Neuronal stem cell (in vitro differentiated cells): ENCODE results near the gene MCF2L2.

Experiments
- DNase-seq: peaks from one replicate; pipeline ENCODE4 v3.0.0-alpha.2; 2013; ENCODE audit warnings: low spot score
- H2AFZ ChIP-seq: one replicate; pipeline ENCODE4 v1.6.1; 2013; ENCODE audit warnings: mild to moderate bottlenecking, low read length, inconsistent platforms
- H2AK5ac ChIP-seq: 2 replicates; pipeline ENCODE4 v1.6.1; 2013; ENCODE audit warnings: low read depth, mild to moderate bottlenecking, inconsistent platforms, low read length, moderate library complexity, mixed read lengths
- H2BK120ac ChIP-seq: 2 replicates; pipeline ENCODE4 v1.6.1; 2013; ENCODE audit warnings: low read depth, mild to moderate bottlenecking, inconsistent platforms, low read length, moderate library complexity, mixed read lengths
- H2BK12ac ChIP-seq: one replicate; pipeline ENCODE4 v1.6.1; 2013; ENCODE audit warnings: low read length, inconsistent platforms
- H2BK15ac ChIP-seq: 2 replicates; pipeline ENCODE4 v1.6.1; 2013; ENCODE audit warnings: mild to moderate bottlenecking, low read length, inconsistent platforms, mixed read lengths
- H2BK5ac ChIP-seq: one replicate; pipeline ENCODE4 v1.6.1; 2013; ENCODE audit warnings: inconsistent platforms, mild to moderate bottlenecking, low read length, moderate library complexity
- H3K14ac ChIP-seq: one replicate; pipeline ENCODE4 v1.6.1; 2013; ENCODE audit warnings: low read length, inconsistent platforms
- H3K18ac ChIP-seq: 2 replicates; pipeline ENCODE4 v1.6.1; 2013; ENCODE audit warnings: low read length, inconsistent platforms
- H3K23ac ChIP-seq: 2 replicates; pipeline ENCODE4 v1.6.1; 2013; ENCODE audit warnings: low read depth, mild to moderate bottlenecking, mixed read lengths, low read length, inconsistent platforms; ENCODE audit not compliant: poor library complexity
- H3K27ac ChIP-seq: replicated peaks from 3 replicates; pipeline ENCODE4 v1.5.1; 2013; ENCODE audit warnings: low read length, inconsistent platforms
- H3K27me3 ChIP-seq, 3 experiments: 2 replicates each; pipeline ENCODE4 v1.6.1; 2013; ENCODE audit warnings: low read length in 3 of 3, mild to moderate bottlenecking in 2 of 3, inconsistent platforms in 1 of 3, low read depth in 1 of 3, mixed read lengths in 1 of 3, moderate library complexity in 1 of 3; ENCODE audit not compliant: control insufficient read depth in 3 of 3, insufficient read depth in 3 of 3
- H3K36me3 ChIP-seq, 2 donors: replicated peaks in 1 of 2; 2 replicates each; pipeline ENCODE4 v1.6.1; 2013; ENCODE audit warnings: low read length in 2 of 2; ENCODE audit not compliant: control insufficient read depth in 2 of 2, insufficient read depth in 2 of 2
- H3K4ac ChIP-seq: 2 replicates; pipeline ENCODE4 v1.6.1; 2013; ENCODE audit warnings: inconsistent platforms, mild to moderate bottlenecking, low read length, moderate library complexity
- H3K4me1 ChIP-seq, 2 donors: 1 replicate in 1 of 2; 2 replicates in 1 of 2; pipeline ENCODE4 v1.6.1; 2013; ENCODE audit warnings: low read length in 2 of 2, low read depth in 1 of 2; ENCODE audit not compliant: control insufficient read depth in 2 of 2, insufficient read depth in 1 of 2
- H3K4me2 ChIP-seq: one replicate; pipeline ENCODE4 v1.6.1; 2013; ENCODE audit warnings: mild to moderate bottlenecking, low read length, inconsistent platforms; ENCODE audit not compliant: insufficient read depth, poor library complexity, severe bottlenecking
- H3K4me3 ChIP-seq, 2 donors: 2 replicates each; pipeline ENCODE4 v1.5.1; 2013; ENCODE audit warnings: low read length in 2 of 2, mild to moderate bottlenecking in 2 of 2, inconsistent platforms in 1 of 2, moderate library complexity in 1 of 2
- H3K79me1 ChIP-seq: one replicate; pipeline ENCODE4 v1.6.1; 2013; ENCODE audit warnings: low read depth, mild to moderate bottlenecking, inconsistent platforms, low read length, moderate library complexity
- H3K9ac ChIP-seq: one replicate; pipeline ENCODE4 v1.6.1; 2013; ENCODE audit warnings: mild to moderate bottlenecking, low read depth, low read length, inconsistent platforms; ENCODE audit not compliant: poor library complexity
- H3K9me3 ChIP-seq, 2 donors: replicated peaks in 1 of 2; 2 replicates each; pipeline versions ENCODE3 to v1.6.1; 2013; ENCODE audit warnings: low read length in 2 of 2, mild to moderate bottlenecking in 2 of 2, inconsistent platforms in 1 of 2, low read depth in 1 of 2, mixed read lengths in 1 of 2, moderate library complexity in 1 of 2; ENCODE audit not compliant: control insufficient read depth in 2 of 2, insufficient read depth in 1 of 2
- H4K8ac ChIP-seq: one replicate; pipeline ENCODE4 v1.6.1; 2013; ENCODE audit warnings: low read depth, mild to moderate bottlenecking, inconsistent platforms, low read length, moderate library complexity
- H4K91ac ChIP-seq: one replicate; pipeline ENCODE4 v1.6.1; 2013; ENCODE audit warnings: low read length, low read depth, mild to moderate bottlenecking, inconsistent platforms; ENCODE audit not compliant: poor library complexity
- WGBS, 2 donors: extraction: QIAGEN DNeasy Blood & Tissue Kit; methylation state at CpG; one replicate each; pipeline ENCODE4 v1.1.7; 2013; ENCODE audit warnings: missing lambda C conversion rate in 2 of 2, mixed read lengths in 1 of 2; ENCODE audit not compliant: insufficient read length in 2 of 2, insufficient replicate concordance in 1 of 2; ENCODE audit errors: extremely low coverage in 2 of 2; 5-methylcytosine and 5-hydroxymethylcytosine counted together

Gene MCF2L2

DNA sequence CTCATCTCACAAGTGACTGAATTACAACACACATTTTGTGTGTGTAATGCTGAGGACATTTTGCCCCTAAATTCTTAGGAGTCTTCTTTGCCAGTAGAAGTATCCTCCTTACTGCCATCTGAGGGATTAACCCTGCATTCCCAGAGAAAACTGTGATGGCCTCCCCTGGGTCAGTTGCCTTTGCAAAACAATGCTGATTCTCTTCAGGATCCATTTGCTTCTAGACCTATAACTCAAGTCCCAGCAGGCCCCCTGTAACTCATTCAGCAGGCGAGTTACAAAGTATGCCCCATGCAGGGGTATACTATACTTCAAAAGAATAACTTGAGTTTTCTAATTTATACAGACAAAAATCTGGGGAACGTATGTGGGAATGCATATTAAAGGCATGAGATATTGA lies 6.6 kb upstream of the MCF2L2 start:
- Histone ChIP-seq H3K9me3 (no peaks in the 10 kb centered on the region), H3K79me1 (no peaks in the 10 kb centered on the region), H3K4me1 (peaks cover 5 to 10% of the 10 kb centered on the region in 2 donors), H2BK15ac (no peak overlapping the region), H3K4me3 (no peak overlapping the region), H3K36me3 (no peaks in the 10 kb centered on the region), H2BK120ac (no peak overlapping the region), H3K4me2 (peak overlapping the region; percentile 26), H4K8ac (no peak overlapping the region), H3K23ac (no peak overlapping the region), H3K27ac (peak overlapping the region; percentile 19), H2BK5ac (no peak overlapping the region), H3K4ac (no peak overlapping the region), H4K91ac (no peak overlapping the region), H2AK5ac (no peak overlapping the region), H3K9ac (no peak overlapping the region), H3K27me3 (peaks cover 0 to 68% (median 0%) of the 10 kb centered on the region in 3 experiments), H2AFZ (no peak overlapping the region), H2BK12ac (no peak overlapping the region), H3K18ac (no peak overlapping the region), H3K14ac (no peak overlapping the region)
- WGBS, 2 donors = no CpG with 5 or more reads among the region's 2 CpGs
- no peak for DNase-seq

DNA sequence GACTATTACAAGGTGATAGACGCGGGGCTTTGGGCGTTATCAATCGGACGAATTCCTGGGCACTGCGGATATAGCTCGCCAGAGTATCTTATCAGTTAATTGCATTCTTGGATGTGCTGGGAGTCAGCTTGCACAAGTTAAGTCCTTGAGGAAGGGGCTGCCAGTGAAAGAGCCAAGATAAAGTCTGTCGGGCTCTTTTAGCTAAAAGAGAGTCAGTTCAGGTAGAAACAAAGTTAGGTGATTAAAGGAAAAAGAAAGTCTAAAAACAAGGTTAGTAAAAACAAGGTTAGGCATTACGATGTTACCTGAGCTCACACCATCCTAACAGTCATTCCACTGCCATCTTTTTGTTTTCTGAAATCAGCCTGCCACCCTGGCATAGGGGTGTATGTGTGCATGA lies 6.1 kb upstream of the MCF2L2 start:
- no peak overlapping the region for H2BK120ac ChIP-seq
- no peak overlapping the region for H3K9ac ChIP-seq
- H4K91ac ChIP-seq = no peak overlapping the region
- no CpG with 5 or more reads among the region's 9 CpGs for WGBS, 2 donors
- peak overlapping the region; percentile 2 for H3K18ac ChIP-seq
- DNase-seq = no peak
- H3K27me3 ChIP-seq = peaks cover 0 to 69% (median 0%) of the 10 kb centered on the region in 3 experiments
- H3K36me3 ChIP-seq = no peaks in the 10 kb centered on the region
- H3K14ac ChIP-seq = no peak overlapping the region
- no peak overlapping the region for H2BK12ac ChIP-seq
- H3K9me3 ChIP-seq = no peaks in the 10 kb centered on the region
- H3K4me1 ChIP-seq = peaks cover 5 to 10% of the 10 kb centered on the region in 2 donors
- H2BK15ac ChIP-seq = no peak overlapping the region
- no peak overlapping the region for H4K8ac ChIP-seq
- peak overlapping the region; percentile 19 for H3K27ac ChIP-seq
- H2AK5ac ChIP-seq = no peak overlapping the region
- no peak overlapping the region for H3K4me3 ChIP-seq
- no peak overlapping the region for H3K23ac ChIP-seq
- H3K4me2 ChIP-seq = peak overlapping the region; percentile 26
- no peak overlapping the region for H2AFZ ChIP-seq
- H2BK5ac ChIP-seq = no peak overlapping the region
- no peak overlapping the region for H3K4ac ChIP-seq
- H3K79me1 ChIP-seq = no peaks in the 10 kb centered on the region

GRCh38 chr3:183430325-183430957 lies 2.0 kb upstream of the MCF2L2 start:
- Histone ChIP-seq H3K4me2 (no peak overlapping the region), H3K4me1 (peaks cover 8 to 11% of the 10 kb centered on the region in 2 donors), H2BK5ac (no peak overlapping the region), H3K23ac (no peak overlapping the region), H3K9ac (no peak overlapping the region), H3K27ac (no peak overlapping the region), H3K79me1 (no peaks in the 10 kb centered on the region), H3K4ac (no peak overlapping the region), H2BK12ac (no peak overlapping the region), H3K14ac (no peak overlapping the region), H3K18ac (no peak overlapping the region), H3K27me3 (peaks cover 0 to 77% (median 10%) of the 10 kb centered on the region in 3 experiments), H2AK5ac (no peak overlapping the region), H2BK15ac (no peak overlapping the region), H2BK120ac (no peak overlapping the region), H3K36me3 (no peaks in the 10 kb centered on the region), H4K8ac (no peak overlapping the region), H2AFZ (no peak overlapping the region), H4K91ac (no peak overlapping the region), H3K4me3 (no peak overlapping the region), H3K9me3 (no peaks in the 10 kb centered on the region)
- DNase-seq = no peak
- WGBS, 2 donors = no CpG with 5 or more reads among the region's 5 CpGs

- Histone ChIP-seq H3K27me3 (peaks cover 0 to 77% (median 10%) of the 10 kb centered on the region in 3 experiments), H3K36me3 (no peaks in the 10 kb centered on the region)
Observed at GRCh38 chr3:183427876-183428446, 458 bp downstream of the MCF2L2 start.

More at GRCh38 chr3:183427876-183428446, 458 bp downstream of the MCF2L2 start:
- H3K4me2 ChIP-seq = peak overlapping the region; percentile 93
- H3K4me1 ChIP-seq = peaks cover 2 to 11% of the 10 kb centered on the region in 2 donors
- peak overlapping the region; percentile 99 for H2AFZ ChIP-seq
- no peak overlapping the region for H4K8ac ChIP-seq
- H4K91ac ChIP-seq = no peak overlapping the region
- no peaks in the 10 kb centered on the region for H3K9me3 ChIP-seq
- H3K14ac ChIP-seq = no peak overlapping the region
- no peak overlapping the region for H2BK15ac ChIP-seq
- peak; percentile 42 for DNase-seq
- no peak overlapping the region for H2BK120ac ChIP-seq
- peak overlapping the region; percentile 2 for H2BK5ac ChIP-seq
- WGBS, 2 donors = no CpG with 5 or more reads among the region's 47 CpGs
- H3K4me3 ChIP-seq = peak overlapping the region; percentile 63 to 94
- peak overlapping the region; percentile 71 for H3K23ac ChIP-seq
- no peak overlapping the region for H2BK12ac ChIP-seq
- H3K9ac ChIP-seq = peak overlapping the region; percentile 92
- peak overlapping the region; percentile 84 for H3K18ac ChIP-seq
- no peak overlapping the region for H2AK5ac ChIP-seq
- H3K79me1 ChIP-seq = no peaks in the 10 kb centered on the region
- H3K27ac ChIP-seq = no peak overlapping the region
- H3K4ac ChIP-seq = no peak overlapping the region
